K562 (cell line): ENCODE measurements around the gene TMEM128. TPM values are rescaled to one million over a fixed set of nuclear protein-coding genes. Genes with fewer than 3 reads are reported as not detected.

Experiments used
- ATAC-seq: fragments of 200-7000 bp; cut with Tn5 transposase; 3 replicates; pipeline ENCODE4 v1.9.1; 2020; ENCODE audit warnings: moderate library complexity
- BruUV-seq: library from RNA; stranded (reverse); fragments of 400-500 nt; replicated peaks from 2 replicates; lab custom pipeline; 2021; lab: Mats Ljungman, UMichigan
- CTCF ChIA-PET: fragments of 300-600 bp; formaldehyde crosslinking; extraction: SDS; loops from one replicate; lab custom pipeline; 2021; ENCODE audit warnings: low intra/inter-chr PET ratio; lab: Yijun Ruan, JAX
- POLR2A ChIA-PET: fragments of 300-600, 350-650 bp; sonication (Branson Sonifier 250); formaldehyde crosslinking; extraction: SDS; loops from one replicate; lab custom pipeline; 2021; ENCODE audit warnings: antibody characterized with exemption, inconsistent platforms; lab: Yijun Ruan, JAX
- DNase-seq, 4 experiments: peaks; one replicate each; pipeline versions ENCODE4 v3.0.0 to v3.0.0-alpha.2; 2011 to 2018; ENCODE audit warnings: low spot score in 3 of 4, mixed read lengths in 3 of 4; ENCODE audit errors: extremely low read depth in 1 of 4
- FAIRE-seq: peaks from 2 replicates; lab custom pipeline; 2011; peaks lifted over from hg19 to GRCh38; lab: Jason Lieb, UNC
- H2AFZ ChIP-seq: 2 replicates; pipeline ENCODE4 v1.6.0; 2011; ENCODE audit warnings: low read depth, low read length, control low read depth, inconsistent platforms
- H3K27ac ChIP-seq: fragments of 200-600 bp; 3 replicates; pipeline ENCODE4 v1.8.0; 2011; ENCODE audit warnings: low read depth, mild to moderate bottlenecking, control low read depth, inconsistent platforms, low read length, moderate library complexity, mixed read lengths; ENCODE audit errors: extremely low read depth
- H3K27me3 ChIP-seq, 2 experiments: fragments of 300-600 bp in 1 of 2; 2 replicates in 1 of 2; 3 replicates in 1 of 2; pipeline versions ENCODE4 v1.6.0 to v1.8.0; 2011; ENCODE audit warnings: inconsistent platforms in 2 of 2, low read length in 2 of 2, mild to moderate bottlenecking in 1 of 2, mixed read lengths in 1 of 2, moderate library complexity in 1 of 2; ENCODE audit not compliant: control insufficient read depth in 2 of 2, insufficient read depth in 2 of 2
- H3K36me3 ChIP-seq: fragments of 300-600 bp; 3 replicates; pipeline ENCODE4 v1.8.0; 2011; ENCODE audit warnings: mild to moderate bottlenecking, low read length, inconsistent platforms; ENCODE audit not compliant: control insufficient read depth, insufficient read depth
- H3K4me1 ChIP-seq, 2 experiments: fragments of 200-600 bp in 1 of 2; replicated peaks in 1 of 2; 2 replicates in 1 of 2; 3 replicates in 1 of 2; pipeline versions ENCODE4 v1.5.1 to v1.8.0; 2011; ENCODE audit warnings: inconsistent platforms in 2 of 2, low read length in 2 of 2, mild to moderate bottlenecking in 1 of 2, mixed read lengths in 1 of 2, moderate library complexity in 1 of 2; ENCODE audit not compliant: control insufficient read depth in 2 of 2, insufficient read depth in 2 of 2
- H3K4me2 ChIP-seq: 2 replicates; pipeline ENCODE4 v1.6.1; 2011; ENCODE audit warnings: low read length, control low read depth, inconsistent platforms, mixed read lengths; ENCODE audit not compliant: insufficient read depth
- H3K4me3 ChIP-seq: fragments of 200-600 bp; sonication (generic), shearing (Covaris generic); 2 replicates; pipeline ENCODE4 v1.5.1; 2016; ENCODE audit warnings: control low read depth, inconsistent platforms
- H3K79me2 ChIP-seq: fragments of 200-600 bp; 3 replicates; pipeline ENCODE4 v1.8.0; 2011; ENCODE audit warnings: low read length, inconsistent platforms; ENCODE audit not compliant: control insufficient read depth, insufficient read depth
- H3K9ac ChIP-seq, 2 experiments: 2 replicates each; pipeline versions ENCODE4 v1.6.0 to v1.6.1; 2011; ENCODE audit warnings: low read depth in 2 of 2, low read length in 2 of 2, control low read depth in 1 of 2, inconsistent platforms in 1 of 2, mild to moderate bottlenecking in 1 of 2, mixed read lengths in 1 of 2; ENCODE audit not compliant: insufficient read depth in 1 of 2
- H3K9me1 ChIP-seq: one replicate; pipeline ENCODE4 v1.6.0; 2011; ENCODE audit warnings: inconsistent platforms, mild to moderate bottlenecking, low read length, moderate library complexity; ENCODE audit not compliant: control insufficient read depth, insufficient read depth
- H3K9me3 ChIP-seq: replicated peaks from 2 replicates; pipeline ENCODE4 v1.5.1; 2011; ENCODE audit warnings: low read depth, low read length, inconsistent platforms; ENCODE audit not compliant: control insufficient read depth, insufficient read depth
- H4K20me1 ChIP-seq: replicated peaks from 2 replicates; pipeline ENCODE4 v1.6.1; 2011; ENCODE audit warnings: low read length, inconsistent platforms, mixed read lengths; ENCODE audit not compliant: control insufficient read depth, insufficient read depth
- ASH1L ChIP-seq: fragments of 450-650 bp; IDR thresholded peaks from 2 replicates; pipeline ENCODE4 v1.6.1; 2018; ENCODE audit warnings: borderline replicate concordance, mild to moderate bottlenecking, low read depth; ENCODE audit not compliant: partially characterized antibody
- COPS2 ChIP-seq: fragments of 450-650 bp; conservative IDR thresholded peaks from 2 replicates; pipeline ENCODE4 v1.6.1; 2016; ENCODE audit warnings: mild to moderate bottlenecking, moderate library complexity
- LCOR ChIP-seq: sonication (generic); formaldehyde crosslinking; IDR thresholded peaks from 2 replicates; pipeline ENCODE4 v1.8.0; 2022; ENCODE audit warnings: mild to moderate bottlenecking, missing genetic modification reagents
- NCOA4 ChIP-seq: fragments of 450-650 bp; IDR thresholded peaks from 2 replicates; pipeline ENCODE4 v1.6.1; 2018; ENCODE audit warnings: mild to moderate bottlenecking; ENCODE audit not compliant: partially characterized antibody
- ZBTB1 ChIP-seq: sonication (generic); formaldehyde crosslinking; IDR thresholded peaks from 2 replicates; pipeline ENCODE4 v1.8.1; 2023; ENCODE audit warnings: missing genetic modification reagents, low read depth, mild to moderate bottlenecking, borderline replicate concordance
- ZNF217 ChIP-seq: sonication (generic); formaldehyde crosslinking; IDR thresholded peaks from 2 replicates; pipeline ENCODE4 v1.8.0; 2022; ENCODE audit warnings: mild to moderate bottlenecking, missing genetic modification reagents
- WGBS: fragments of 100-300 bp; shearing (Covaris generic); methylation state at CpG from one replicate; pipeline ENCODE4 v1.1.6; 2016; ENCODE audit warnings: low coverage, mixed read lengths; ENCODE audit not compliant: insufficient coverage; ENCODE audit errors: missing lambda C conversion rate; 5-methylcytosine and 5-hydroxymethylcytosine counted together
- in situ Hi-C: fragments of 300-500 bp; cut with MboI; formaldehyde crosslinking; loops from 4 replicates; pipeline ENCODE4 v1.15.0; 2018; ENCODE audit warnings: inconsistent platforms, mixed read lengths
- intact Hi-C: fragments of 100-400 bp; cut with micrococcal nuclease; formaldehyde crosslinking; loops from 2 replicates; pipeline ENCODE4 v1.14.2; 2022
- polyA plus RNA-seq, 8 experiments: library from polyadenylated mRNA; depleted of rRNA in 4 of 8; stranded (reverse) in 5 of 8; unstranded in 3 of 8; fragments of >200 nt; fragmentation: Nextera tagmentation in 2 of 8; fragmentation: Illumina TruSeq in 1 of 8; extraction: Ambion mirVana in 2 of 8; extraction: Trizol in 1 of 8; gene quantifications; 2 replicates each; pipeline versions ENCODE4 v1.2.1 to v1.2.3, GENCODE V29; 2011 to 2014; ENCODE audit warnings: inconsistent platforms in 1 of 8, missing spikeins in 1 of 8
- total RNA-seq, 7 experiments: library from RNA; depleted of rRNA in 6 of 7; stranded (reverse); fragments of >200 nt in 6 of 7; fragmentation: Illumina TruSeq in 2 of 7; extraction: Trizol in 2 of 7; gene quantifications; 2 replicates each; pipeline versions ENCODE4 v1.2.1 to v1.2.3, GENCODE V29; 2011 to 2021; ENCODE audit warnings: low replicate concordance in 1 of 7
- TF ChIP-seq, protein P1 (sequence below): fragments of 450-650 bp; conservative IDR thresholded peaks from 2 replicates; pipeline ENCODE4 v1.6.1; 2016; ENCODE audit warnings: missing genetic modification characterization, low read depth, mild to moderate bottlenecking, missing compliant biosample characterization, moderate library complexity
- TF ChIP-seq, protein P2 (sequence below): fragments of 200-400 bp; formaldehyde crosslinking; IDR thresholded peaks from 2 replicates; pipeline ENCODE4 v1.6.1; 2017; ENCODE audit warnings: mild to moderate bottlenecking, low read depth, low read length, moderate library complexity
- TF ChIP-seq, protein P3 (sequence below): sonication (generic); formaldehyde crosslinking; IDR thresholded peaks from 2 replicates; pipeline ENCODE4 v1.8.1; 2023; ENCODE audit warnings: mild to moderate bottlenecking, missing genetic modification reagents
- TF ChIP-seq, protein P4 (sequence below): fragments of 250-450 bp; sonication (Bioruptor Pico); IDR thresholded peaks from 2 replicates; pipeline ENCODE4 v1.5.0; 2020; ENCODE audit warnings: mild to moderate bottlenecking, borderline replicate concordance

TMEM128 gene
- total and polyA plus RNA-seq, 9 of the 15 experiments (the other 6 are each of a cell fraction or from before 2014, with no cell fraction given): 9.1 to 40.0 (median 14.3) TPM

DNA sequence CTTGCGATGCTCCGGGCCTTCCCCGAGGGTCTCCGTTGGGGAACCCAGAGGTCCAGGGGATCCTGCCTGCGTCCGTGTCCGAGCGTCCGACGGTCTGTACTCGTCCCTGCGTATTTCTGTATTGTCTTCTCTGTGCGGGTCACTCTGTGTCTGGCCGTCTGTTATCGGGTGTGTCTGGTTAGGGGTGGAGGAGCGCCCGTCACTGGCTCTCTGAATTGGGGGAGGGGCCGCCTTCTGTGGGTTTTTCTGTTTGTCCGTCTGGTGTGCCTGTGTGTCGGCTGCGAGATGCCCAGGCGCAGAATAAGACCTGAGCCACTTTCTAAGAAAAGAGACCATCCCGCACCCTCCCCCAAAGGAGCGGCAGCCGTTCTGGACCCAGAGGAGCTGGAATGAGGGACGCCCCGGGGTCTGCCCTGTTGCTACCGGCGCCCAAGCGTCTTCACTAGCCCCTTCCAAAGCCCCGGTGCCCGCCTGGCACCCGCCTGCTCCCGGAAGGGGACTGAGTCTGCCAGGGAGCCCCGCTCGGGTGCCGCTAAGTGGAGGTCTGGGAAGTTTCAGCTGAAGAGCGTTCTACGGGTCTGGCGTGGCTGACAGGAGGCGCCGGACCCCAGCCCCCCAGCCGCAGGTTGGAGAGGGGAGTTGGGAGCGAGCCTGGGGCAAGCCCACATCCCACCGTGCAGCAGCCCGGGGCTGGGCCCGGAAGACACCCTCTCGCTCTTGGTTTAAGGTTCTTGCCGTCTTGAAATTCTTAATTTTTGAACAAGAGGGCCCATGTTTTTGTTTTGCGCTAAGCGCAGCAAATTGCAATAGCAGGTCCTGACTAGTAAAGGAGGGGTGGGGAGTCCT lies 20.3 kb downstream of the TMEM128 start:
- Histone ChIP-seq H3K79me2 (no peaks in the 10 kb centered on the region), H3K9ac (no peak overlapping the region), H3K36me3 (no peaks in the 10 kb centered on the region), H3K4me2 (no peak overlapping the region), H4K20me1 (no peaks in the 10 kb centered on the region), H3K4me1 (peaks cover 0 to 18% of the 10 kb centered on the region in 2 experiments; a peak in 2 of 5 replicates), H2AFZ (no peak overlapping the region), H3K9me1 (no peaks in the 10 kb centered on the region), H3K27me3 (peaks cover 18 to 39% of the 10 kb centered on the region in 2 experiments; a peak in 4 of 5 replicates), H3K27ac (no peak overlapping the region), H3K9me3 (0 out of 2 replicates have a peak, but pooled peaks cover under 1% of the 10 kb centered on the region), H3K4me3 (no peak overlapping the region)
- peak in 1 of 4 experiments; percentile 18 for DNase-seq
- intact Hi-C loops: no loop called here
- ATAC-seq: no peak
- CTCF ChIA-PET: no interaction called here
- POLR2A ChIA-PET: no interaction called here
- in situ Hi-C loops: no loop called here
- 7% methylated on average over 33 of the region's 51 CpGs for WGBS
- FAIRE-seq: no peak
- BruUV-seq: no TSS peak
- TF ChIP-seq, protein P1, sequence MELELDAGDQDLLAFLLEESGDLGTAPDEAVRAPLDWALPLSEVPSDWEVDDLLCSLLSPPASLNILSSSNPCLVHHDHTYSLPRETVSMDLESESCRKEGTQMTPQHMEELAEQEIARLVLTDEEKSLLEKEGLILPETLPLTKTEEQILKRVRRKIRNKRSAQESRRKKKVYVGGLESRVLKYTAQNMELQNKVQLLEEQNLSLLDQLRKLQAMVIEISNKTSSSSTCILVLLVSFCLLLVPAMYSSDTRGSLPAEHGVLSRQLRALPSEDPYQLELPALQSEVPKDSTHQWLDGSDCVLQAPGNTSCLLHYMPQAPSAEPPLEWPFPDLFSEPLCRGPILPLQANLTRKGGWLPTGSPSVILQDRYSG: no peak
- TF ChIP-seq LCOR (no peak), NCOA4 (no peak), ZBTB1 (CRISPR knock-in tag) (no peak), ZNF217 (CRISPR knock-in tag) (no peak), ASH1L (no peak), COPS2 (no peak)
- TF ChIP-seq, protein P2, sequence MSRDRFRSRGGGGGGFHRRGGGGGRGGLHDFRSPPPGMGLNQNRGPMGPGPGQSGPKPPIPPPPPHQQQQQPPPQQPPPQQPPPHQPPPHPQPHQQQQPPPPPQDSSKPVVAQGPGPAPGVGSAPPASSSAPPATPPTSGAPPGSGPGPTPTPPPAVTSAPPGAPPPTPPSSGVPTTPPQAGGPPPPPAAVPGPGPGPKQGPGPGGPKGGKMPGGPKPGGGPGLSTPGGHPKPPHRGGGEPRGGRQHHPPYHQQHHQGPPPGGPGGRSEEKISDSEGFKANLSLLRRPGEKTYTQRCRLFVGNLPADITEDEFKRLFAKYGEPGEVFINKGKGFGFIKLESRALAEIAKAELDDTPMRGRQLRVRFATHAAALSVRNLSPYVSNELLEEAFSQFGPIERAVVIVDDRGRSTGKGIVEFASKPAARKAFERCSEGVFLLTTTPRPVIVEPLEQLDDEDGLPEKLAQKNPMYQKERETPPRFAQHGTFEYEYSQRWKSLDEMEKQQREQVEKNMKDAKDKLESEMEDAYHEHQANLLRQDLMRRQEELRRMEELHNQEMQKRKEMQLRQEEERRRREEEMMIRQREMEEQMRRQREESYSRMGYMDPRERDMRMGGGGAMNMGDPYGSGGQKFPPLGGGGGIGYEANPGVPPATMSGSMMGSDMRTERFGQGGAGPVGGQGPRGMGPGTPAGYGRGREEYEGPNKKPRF: no peak
- TF ChIP-seq, protein P3, sequence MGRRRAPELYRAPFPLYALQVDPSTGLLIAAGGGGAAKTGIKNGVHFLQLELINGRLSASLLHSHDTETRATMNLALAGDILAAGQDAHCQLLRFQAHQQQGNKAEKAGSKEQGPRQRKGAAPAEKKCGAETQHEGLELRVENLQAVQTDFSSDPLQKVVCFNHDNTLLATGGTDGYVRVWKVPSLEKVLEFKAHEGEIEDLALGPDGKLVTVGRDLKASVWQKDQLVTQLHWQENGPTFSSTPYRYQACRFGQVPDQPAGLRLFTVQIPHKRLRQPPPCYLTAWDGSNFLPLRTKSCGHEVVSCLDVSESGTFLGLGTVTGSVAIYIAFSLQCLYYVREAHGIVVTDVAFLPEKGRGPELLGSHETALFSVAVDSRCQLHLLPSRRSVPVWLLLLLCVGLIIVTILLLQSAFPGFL (CRISPR knock-in tag): no peak
- TF ChIP-seq, protein P4, sequence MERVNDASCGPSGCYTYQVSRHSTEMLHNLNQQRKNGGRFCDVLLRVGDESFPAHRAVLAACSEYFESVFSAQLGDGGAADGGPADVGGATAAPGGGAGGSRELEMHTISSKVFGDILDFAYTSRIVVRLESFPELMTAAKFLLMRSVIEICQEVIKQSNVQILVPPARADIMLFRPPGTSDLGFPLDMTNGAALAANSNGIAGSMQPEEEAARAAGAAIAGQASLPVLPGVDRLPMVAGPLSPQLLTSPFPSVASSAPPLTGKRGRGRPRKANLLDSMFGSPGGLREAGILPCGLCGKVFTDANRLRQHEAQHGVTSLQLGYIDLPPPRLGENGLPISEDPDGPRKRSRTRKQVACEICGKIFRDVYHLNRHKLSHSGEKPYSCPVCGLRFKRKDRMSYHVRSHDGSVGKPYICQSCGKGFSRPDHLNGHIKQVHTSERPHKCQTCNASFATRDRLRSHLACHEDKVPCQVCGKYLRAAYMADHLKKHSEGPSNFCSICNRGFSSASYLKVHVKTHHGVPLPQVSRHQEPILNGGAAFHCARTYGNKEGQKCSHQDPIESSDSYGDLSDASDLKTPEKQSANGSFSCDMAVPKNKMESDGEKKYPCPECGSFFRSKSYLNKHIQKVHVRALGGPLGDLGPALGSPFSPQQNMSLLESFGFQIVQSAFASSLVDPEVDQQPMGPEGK: no peak
